Gastrocnemius medialis (tissue), 4 donors: ENCODE data around the gene CALHM6. TPM values are rescaled to one million over a fixed set of nuclear protein-coding genes. Genes with fewer than 3 reads are reported as not detected.
A peak's percentile ranks its signal among the peaks of the same experiment; 100 is the strongest.

ENCODE experiments used
- ATAC-seq, 2 donors: fragments of 150-250 bp; one replicate each; pipeline ENCODE4 v1.9.1; 2016
- DNase-seq, 2 donors: peaks; one replicate each; pipeline ENCODE4 v3.0.0-alpha.2; 2019
- H3K27ac ChIP-seq, 4 donors: fragments of 200-600 bp; sonication (generic); 1 replicate in 1 of 4; 2 replicates in 3 of 4; pipeline ENCODE4 v1.5.1; 2016 to 2018; ENCODE audit warnings: mild to moderate bottlenecking in 2 of 4, moderate library complexity in 1 of 4
- H3K27me3 ChIP-seq, 3 donors: fragments of 200-600 bp; sonication (generic) in 2 of 3; 1 replicate in 1 of 3; 2 replicates in 2 of 3; pipeline versions ENCODE4 v1.5.1 to v1.6.0; 2016 to 2019; ENCODE audit warnings: mild to moderate bottlenecking in 1 of 3, moderate library complexity in 1 of 3
- H3K36me3 ChIP-seq, 2 donors: fragments of 200-600 bp; sonication (generic) in 1 of 2; one replicate each; pipeline ENCODE4 v1.5.1; 2017 to 2018
- H3K4me1 ChIP-seq, 2 donors: fragments of 200-600 bp; sonication (generic) in 1 of 2; one replicate each; pipeline ENCODE4 v1.5.1; 2016 to 2017; ENCODE audit warnings: mild to moderate bottlenecking in 2 of 2
- H3K4me3 ChIP-seq, 4 donors: fragments of 200-600 bp; sonication (generic) in 3 of 4; 1 replicate in 1 of 4; 2 replicates in 3 of 4; pipeline ENCODE4 v1.5.1; 2016 to 2019; ENCODE audit warnings: mild to moderate bottlenecking in 2 of 4
- H3K9me3 ChIP-seq, 3 donors: fragments of 200-600 bp; sonication (generic) in 2 of 3; 1 replicate in 1 of 3; 2 replicates in 2 of 3; pipeline ENCODE4 v1.5.1; 2016 to 2019
- CTCF ChIP-seq, 5 experiments: fragments of 450-650 bp in 3 of 5; fragments of 200-600 bp in 2 of 5; sonication (generic) in 2 of 5; IDR thresholded peaks in 4 of 5; conservative IDR thresholded peaks in 1 of 5; 1 replicate in 4 of 5; 2 replicates in 1 of 5; pipeline ENCODE4 v1.5.1; 2016 to 2019; ENCODE audit warnings: antibody characterized with exemption in 5 of 5, mild to moderate bottlenecking in 3 of 5, moderate library complexity in 3 of 5
- POLR2A ChIP-seq, 2 donors: fragments of 450-650 bp; IDR thresholded peaks; one replicate each; pipeline ENCODE4 v1.6.1; 2017; ENCODE audit warnings: antibody characterized with exemption in 2 of 2, mild to moderate bottlenecking in 2 of 2, moderate library complexity in 2 of 2
- in situ Hi-C, 4 donors: fragments of 200-750 bp; cut with MboI; loops; one replicate each; pipeline versions ENCODE4 v1.15.0 to v1.8.0; 2017; ENCODE audit warnings: low sequenced_read_pairs in 4 of 4
- intact Hi-C: fragments of 100-400 bp; cut with DNase I; formaldehyde crosslinking; loops from one replicate; pipeline ENCODE4 v1.15.1; 2023; ENCODE audit warnings: low total_unique reads
- total RNA-seq, 4 donors: library from RNA; depleted of rRNA; stranded (reverse); fragments of >200 nt; gene quantifications; one replicate each; pipeline versions ENCODE4 v1.1.0 to v1.2.3, GENCODE V29; 2016

The CALHM6 gene
- total RNA-seq, 4 donors from 2014 or later, result 0.63 to 2.3 (median 0.86) TPM

DNA sequence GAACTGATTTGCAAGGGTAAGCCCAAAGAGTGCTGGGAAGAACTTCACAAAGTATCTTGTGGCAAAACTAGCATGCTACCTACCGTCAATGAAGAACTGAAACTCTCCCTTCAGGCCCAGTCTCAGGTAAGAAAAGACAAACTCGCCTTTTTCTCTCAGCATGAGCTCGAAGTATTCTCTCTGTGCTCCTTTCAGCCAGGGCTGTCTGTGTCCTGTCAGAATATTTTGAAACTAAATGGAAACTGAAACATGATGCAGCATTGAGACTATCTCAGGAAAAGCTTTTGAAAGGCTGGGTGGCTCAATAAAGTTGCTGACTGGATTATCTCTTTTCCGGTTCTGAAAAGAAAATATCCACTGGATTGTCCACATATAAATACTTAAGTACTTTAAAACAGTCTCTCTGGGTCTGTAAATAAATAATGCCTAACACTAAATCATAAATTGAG is 51.0 kb downstream of the CALHM6 start:
- in situ Hi-C loops, result no loop called here
- DNase-seq (no peak), ATAC-seq (peak; percentile 30 to 56)
- Histone ChIP-seq H3K27ac (peak overlapping the region; percentile 69 to 79 (median 70)), H3K9me3 (no peaks in the 10 kb centered on the region), H3K27me3 (no peaks in the 10 kb centered on the region), H3K36me3 (no peaks in the 10 kb centered on the region), H3K4me3 (peak overlapping the region; percentile 37 to 52 (median 46)), H3K4me1 (no peaks in the 10 kb centered on the region)
- intact Hi-C loops, result no loop called here
- TF ChIP-seq CTCF (IDR thresholded peaks at IDR 0.05 in 4 of 5, conservative IDR thresholded peaks at IDR 0.05 in 1 of 5) (no peak), POLR2A (IDR thresholded peaks at IDR 0.05) (no peak)

GRCh38 chr6:116512734-116513133 is 51.6 kb downstream of the CALHM6 start:
- peak overlapping the region; percentile 69 to 79 (median 70) for H3K27ac ChIP-seq
- no peak for DNase-seq
- peak overlapping the region; percentile 37 to 52 (median 46) for H3K4me3 ChIP-seq
- H3K4me1 ChIP-seq, result no peaks in the 10 kb centered on the region
- H3K27me3 ChIP-seq, result no peaks in the 10 kb centered on the region
- ATAC-seq, result no peak
- intact Hi-C loops, result no loop called here
- TF ChIP-seq CTCF (IDR thresholded peaks at IDR 0.05 in 4 of 5, conservative IDR thresholded peaks at IDR 0.05 in 1 of 5) (no peak), POLR2A (IDR thresholded peaks at IDR 0.05) (no peak)
- in situ Hi-C loops, result no loop called here
- H3K36me3 ChIP-seq, result no peaks in the 10 kb centered on the region
- H3K9me3 ChIP-seq, result no peaks in the 10 kb centered on the region

Other genes with a start within 250 kb of the CALHM6 start
- 1 to 10 TPM; 2.8 to 4.8 (median 3.8) TPM for gene TSPYL4, start 207.3 kb upstream of the CALHM6 start, total RNA-seq
- gene TSPYL1, start 181.4 kb upstream of the CALHM6 start, total RNA-seq, result 100 to 1,000 TPM in 1 of 4 donors, 10 to 100 TPM in 3; 74.2 to 160 (median 81.2) TPM
- gene DSE, start 90.4 kb upstream of the CALHM6 start, total RNA-seq, result 10 to 100 TPM in 3 of 4 donors, 1 to 10 TPM in 1; 9.6 to 14.8 (median 11.8) TPM
- 1 to 10 TPM in 1 of 4 donors, under 1 TPM in 3; 0.56 to 1.5 (median 0.82) TPM for gene CALHM5, start 50.3 kb downstream of the CALHM6 start, total RNA-seq
- gene TRAPPC3L, start 84.3 kb downstream of the CALHM6 start, total RNA-seq, result not detected
- not detected for gene CALHM4, start 92.4 kb downstream of the CALHM6 start, total RNA-seq
- gene RWDD1, start 110.1 kb downstream of the CALHM6 start, total RNA-seq, result 10 to 100 TPM; 42.1 to 63.8 (median 51.2) TPM
- gene RSPH4A, start 155.1 kb downstream of the CALHM6 start, total RNA-seq, result 1 to 10 TPM in 1 of 4 donors, under 1 TPM in 2, not detected in 1; 0.16 to 2.8 (median 0.56) TPM
- 1 to 10 TPM; 2.8 to 3.8 (median 3.3) TPM for gene ZUP1, start 207.4 kb downstream of the CALHM6 start, total RNA-seq
- gene KPNA5, start 219.8 kb downstream of the CALHM6 start, total RNA-seq, result 10 to 100 TPM in 3 of 4 donors, 1 to 10 TPM in 1; 7.2 to 14.8 (median 12.9) TPM